Lower leg skin (tissue), 3 donors: ENCODE results near the gene NFIL3.

ENCODE experiments used
- CTCF ChIP-seq, 3 donors: fragments of 450-650 bp; IDR thresholded peaks; one replicate each; pipeline ENCODE4 v1.5.1; 2016; ENCODE audit warnings: antibody characterized with exemption in 3 of 3, mild to moderate bottlenecking in 3 of 3, moderate library complexity in 2 of 3
- POLR2A ChIP-seq, 2 donors: fragments of 450-650 bp; IDR thresholded peaks; one replicate each; pipeline ENCODE4 v1.6.1; 2016 to 2017; ENCODE audit warnings: antibody characterized with exemption in 2 of 2, mild to moderate bottlenecking in 1 of 2, moderate library complexity in 1 of 2

GRCh38 chr9:91362051-91362611 is 61.5 kb downstream of the NFIL3 start:
- TF ChIP-seq CTCF (IDR thresholded peaks at IDR 0.05): no peak
- TF ChIP-seq POLR2A (IDR thresholded peaks at IDR 0.05): no peak
